HG03354 (cell line): ENCODE results near the gene RPRD1B.

Experiments
- ATAC-seq: cut with Tn5 transposase; IDR thresholded peaks from one replicate; pipeline ENCODE4 v1.9.1; 2021; ENCODE audit warnings: mild to moderate bottlenecking; ENCODE audit not compliant: unreplicated experiment, poor library complexity, severe bottlenecking

RPRD1B gene

DNA sequence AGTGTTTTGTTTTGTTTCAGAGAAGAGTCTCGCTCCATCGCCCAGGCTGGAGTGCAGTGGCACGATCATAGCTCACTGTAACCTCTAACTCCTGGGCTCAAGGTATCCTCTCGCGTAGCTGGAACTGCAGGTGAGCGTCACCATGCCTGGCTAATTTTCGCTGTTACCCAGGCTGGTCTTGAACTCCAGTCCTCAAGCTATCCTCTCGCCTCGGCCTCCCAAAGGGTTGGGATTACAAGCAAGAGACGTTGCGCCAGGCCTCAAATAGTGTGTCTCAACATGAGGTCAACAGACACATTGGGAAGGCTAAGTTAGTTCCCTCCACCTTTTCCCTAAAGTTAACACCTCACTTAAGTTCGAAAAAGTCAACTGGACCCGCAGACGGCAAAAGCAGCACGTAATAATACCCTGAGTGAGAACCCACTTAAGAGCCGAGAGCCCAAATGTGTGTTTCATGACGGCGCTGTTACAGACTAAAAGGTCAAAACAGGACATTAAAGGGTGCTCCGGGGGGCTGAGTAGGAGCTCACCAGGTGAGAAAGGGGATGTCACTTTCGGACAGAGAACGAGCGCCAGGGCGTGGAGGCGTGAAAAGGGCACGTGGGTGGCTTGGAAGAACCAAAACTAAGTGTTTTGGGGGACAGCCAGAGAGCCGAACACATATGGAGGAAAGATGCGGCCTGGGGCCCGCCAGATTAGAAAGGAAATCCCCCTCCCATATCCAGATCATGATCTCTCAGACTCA is 789 bp upstream of the RPRD1B start:
- peak; percentile 48 for ATAC-seq

DNA sequence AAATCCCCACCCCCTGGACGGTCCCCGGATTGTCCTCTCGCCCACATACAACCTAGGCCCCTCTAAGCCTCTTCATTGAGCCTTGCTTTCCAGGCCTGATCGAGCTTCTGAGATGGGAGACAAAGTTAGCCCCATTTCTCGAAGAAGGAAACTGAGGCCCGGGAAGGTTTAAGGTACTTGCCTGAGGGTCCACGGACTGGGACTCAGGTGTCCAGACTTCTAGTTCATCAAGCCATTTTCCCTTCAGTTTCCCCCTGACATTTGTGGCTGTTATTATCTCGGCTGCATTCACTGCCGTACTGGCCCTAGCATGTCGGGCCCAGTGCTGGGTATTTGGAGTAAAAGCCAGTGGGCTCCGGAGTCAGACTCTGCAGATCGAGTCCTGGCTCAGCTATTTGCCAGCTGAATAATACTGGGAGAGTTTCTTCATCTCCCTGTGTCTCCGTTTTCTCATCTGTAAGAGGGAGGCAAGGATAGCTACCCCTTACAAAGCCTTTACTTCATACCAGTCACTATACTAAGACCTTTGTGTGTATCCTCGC is 633 bp downstream of the RPRD1B start:
- ATAC-seq = no peak

DNA sequence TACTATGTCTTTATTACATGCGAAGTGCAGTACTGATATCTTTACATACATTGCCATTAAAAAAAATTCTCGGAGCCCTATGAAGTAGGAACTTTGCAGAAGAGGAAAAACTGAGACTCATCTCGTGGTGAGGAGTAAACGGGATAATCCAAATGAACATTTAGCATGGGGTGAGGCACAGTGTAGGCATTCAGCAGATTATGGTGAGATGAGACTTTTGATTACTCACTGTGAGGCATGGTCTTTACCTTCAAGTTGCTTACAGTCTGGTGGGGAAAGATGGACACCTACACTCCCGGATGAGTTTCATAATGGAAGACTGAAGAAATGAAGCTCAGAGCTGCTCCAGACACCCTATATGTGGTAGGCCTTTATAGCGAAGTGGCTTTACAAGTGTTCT is 1.4 kb downstream of the RPRD1B start:
- ATAC-seq = no peak

DNA sequence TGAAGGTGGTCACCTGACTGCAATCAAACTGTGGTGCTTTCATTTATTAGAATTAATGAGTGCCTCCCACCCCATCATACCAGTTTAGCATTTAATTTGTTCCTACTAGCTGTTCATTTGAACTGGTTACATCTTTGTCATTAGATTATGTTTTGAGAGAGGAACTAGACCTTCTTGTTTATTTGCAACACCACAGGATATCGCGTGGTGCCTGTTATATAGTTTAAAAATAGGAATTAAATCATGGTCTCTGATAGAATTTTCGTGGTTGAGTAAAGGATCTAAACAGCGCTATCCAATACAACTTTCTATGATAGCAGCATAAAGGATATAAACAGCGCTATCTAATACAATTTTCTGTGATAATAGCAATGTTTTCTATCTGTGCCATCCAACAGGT is 2.8 kb downstream of the RPRD1B start:
- no peak for ATAC-seq

GRCh38 chr20:38040276-38040675 is 6.7 kb downstream of the RPRD1B start:
- no peak for ATAC-seq

DNA sequence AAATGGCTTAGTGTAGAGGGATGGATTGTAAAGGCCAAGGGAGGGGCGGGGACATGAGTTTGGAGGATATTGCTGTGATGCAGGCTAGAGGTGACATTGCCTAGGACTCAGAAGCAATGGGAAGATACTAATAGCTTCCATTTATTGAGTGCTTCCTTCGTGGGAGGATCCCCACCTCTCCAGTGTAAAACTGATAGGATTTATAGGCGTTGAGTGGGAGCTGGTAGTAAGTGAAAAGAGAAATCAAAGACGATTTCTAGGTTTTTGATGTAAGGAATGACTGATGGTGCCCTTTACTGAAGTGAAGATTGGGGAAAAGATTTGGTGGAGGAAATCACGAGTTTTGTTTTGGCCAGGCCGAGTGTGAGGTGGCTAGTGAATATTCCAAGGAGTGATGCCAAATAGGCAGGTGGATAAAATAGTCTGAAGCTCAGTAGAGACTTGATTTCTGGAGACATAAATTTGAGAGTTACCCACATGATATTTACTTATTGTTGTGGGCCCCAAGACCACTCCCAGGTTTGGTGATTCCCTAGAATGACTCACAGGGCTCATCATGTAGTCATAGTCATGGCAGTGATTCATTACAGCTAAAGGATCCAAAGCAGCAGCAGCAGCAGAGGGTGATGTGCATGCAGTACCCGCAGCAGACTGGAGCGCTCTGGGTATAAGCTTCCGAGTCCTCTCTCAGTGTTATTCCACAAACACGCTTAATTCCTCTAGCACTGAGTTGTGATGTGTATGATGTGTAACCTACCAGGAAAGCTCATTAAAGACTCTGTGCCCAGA is 10.2 kb downstream of the RPRD1B start:
- ATAC-seq = no peak

- ATAC-seq = no peak
These were observed 11.1 kb downstream of the RPRD1B start for GRCh38 chr20:38044685-38045084.

DNA sequence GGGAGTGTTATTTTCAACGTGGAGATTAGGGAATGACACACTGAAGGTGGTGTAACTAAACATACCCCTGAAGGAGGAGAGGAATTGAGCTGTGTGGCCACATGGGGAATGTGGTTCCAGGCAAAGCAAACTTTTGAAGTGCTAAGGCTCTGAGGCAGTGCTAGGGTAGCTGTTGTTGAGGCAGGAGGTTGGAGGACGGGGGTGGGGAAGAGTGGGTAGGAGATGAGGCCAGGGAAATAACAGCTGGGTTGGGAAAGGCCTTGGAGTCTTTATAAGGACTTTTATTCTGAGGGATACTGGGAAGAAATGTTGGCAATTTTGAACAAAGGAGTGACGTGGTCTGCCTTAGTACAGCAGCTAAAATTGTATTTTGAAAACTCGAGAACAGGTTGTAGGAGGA is 13.0 kb downstream of the RPRD1B start:
- ATAC-seq = no peak

DNA sequence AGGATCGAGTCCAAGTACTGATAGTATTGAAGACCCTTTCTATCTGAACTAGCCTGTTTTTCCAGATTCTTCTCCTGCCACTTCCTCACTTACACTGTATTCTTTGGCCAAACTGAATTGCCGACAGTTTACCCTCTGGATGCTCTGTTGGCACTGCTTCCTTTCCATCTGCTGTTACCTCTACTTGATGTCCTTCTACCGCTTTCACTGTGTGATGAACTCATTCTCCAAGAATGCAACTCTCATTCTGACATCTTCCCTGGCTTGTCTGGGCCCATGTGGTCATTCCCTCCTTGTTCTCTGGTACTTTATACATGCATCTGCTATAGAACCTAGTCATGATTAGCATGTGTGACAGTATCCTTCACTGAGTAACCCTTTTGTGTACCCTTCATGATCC is 16.3 kb downstream of the RPRD1B start:
- ATAC-seq = no peak

- ATAC-seq = no peak
These were observed 17.1 kb downstream of the RPRD1B start for GRCh38 chr20:38050686-38051085.

DNA sequence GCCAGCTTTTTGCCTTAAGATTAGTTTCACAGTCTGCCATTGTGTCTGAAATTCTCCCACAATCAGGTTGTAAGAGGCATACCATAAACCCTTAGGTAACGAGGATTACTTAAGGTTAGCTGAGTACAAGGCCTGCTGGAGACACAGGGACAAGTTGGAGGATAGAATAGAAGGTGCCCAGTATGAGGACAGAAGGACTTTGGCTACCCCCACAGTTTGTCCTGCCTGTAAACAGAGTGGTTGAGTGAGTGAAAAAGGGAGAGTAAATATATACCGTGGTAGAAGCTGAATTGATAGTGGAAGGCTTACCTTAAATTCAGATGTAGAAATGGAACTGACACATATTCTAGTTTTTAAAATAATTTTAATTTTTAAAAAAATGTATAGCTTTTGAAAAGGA is 19.3 kb downstream of the RPRD1B start:
- ATAC-seq = no peak

DNA sequence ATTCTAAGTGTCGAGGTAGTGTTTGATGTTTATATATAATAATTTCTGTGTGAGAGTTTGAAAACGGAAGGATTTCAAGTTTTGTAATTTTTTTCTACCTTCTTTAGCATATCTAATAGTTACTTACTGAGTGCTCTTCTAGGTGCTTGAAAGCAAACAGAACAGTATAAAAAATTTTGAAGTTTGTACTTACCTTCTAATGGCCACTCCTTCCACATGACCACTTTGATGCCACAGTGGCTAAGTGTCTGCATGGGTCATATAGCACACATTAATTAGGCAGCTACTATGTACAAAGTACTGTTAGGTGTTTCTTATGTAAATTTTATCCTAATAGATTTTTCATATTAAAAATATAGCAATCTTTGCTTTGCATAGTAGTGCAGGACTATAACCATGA is 21.1 kb downstream of the RPRD1B start:
- no peak for ATAC-seq

- no peak for ATAC-seq
These were observed 21.7 kb downstream of the RPRD1B start for GRCh38 chr20:38055294-38055693.

DNA sequence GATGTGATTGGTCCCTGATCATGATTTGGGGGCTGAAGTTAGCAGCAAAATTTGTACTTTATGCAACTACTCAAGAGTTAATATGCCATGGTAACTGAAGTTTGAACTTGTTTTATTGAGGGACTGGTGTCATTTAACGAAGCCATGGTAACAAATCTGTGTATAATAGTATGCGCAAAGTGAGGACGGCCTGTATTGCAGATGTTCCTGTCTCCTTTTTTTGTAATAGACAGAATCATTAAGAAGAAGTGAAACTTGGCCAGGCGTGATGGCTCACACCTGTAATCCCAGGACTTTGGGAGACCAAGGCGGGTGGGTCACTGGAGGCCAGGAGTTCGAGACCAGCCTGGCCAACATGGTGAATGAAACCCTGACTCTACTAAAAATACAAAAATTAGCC is 22.3 kb downstream of the RPRD1B start:
- no peak for ATAC-seq

GRCh38 chr20:38057351-38057972 is 23.9 kb downstream of the RPRD1B start:
- peak; percentile 51 for ATAC-seq

- ATAC-seq = no peak
These were observed 26.3 kb downstream of the RPRD1B start for GRCh38 chr20:38059832-38060231.

DNA sequence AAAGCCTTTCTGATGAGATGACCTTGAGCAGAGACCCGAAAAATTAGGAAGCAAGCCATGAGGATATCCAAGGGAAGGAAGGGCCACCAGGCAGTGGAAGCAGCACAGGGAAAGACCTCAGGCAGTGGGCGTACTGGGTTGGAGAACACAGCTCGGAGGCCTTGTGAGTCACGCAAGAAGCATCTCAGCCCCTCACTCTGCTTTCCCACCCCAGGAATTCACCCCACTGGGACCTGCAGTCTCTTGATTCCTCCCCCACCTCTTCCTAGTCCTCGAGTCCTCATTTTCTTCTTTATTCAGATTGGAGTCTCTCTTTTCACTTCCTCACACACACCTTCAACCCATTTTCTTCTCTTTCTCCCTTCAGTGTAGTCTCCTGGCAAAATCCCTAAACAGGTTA is 27.0 kb downstream of the RPRD1B start:
- no peak for ATAC-seq

DNA sequence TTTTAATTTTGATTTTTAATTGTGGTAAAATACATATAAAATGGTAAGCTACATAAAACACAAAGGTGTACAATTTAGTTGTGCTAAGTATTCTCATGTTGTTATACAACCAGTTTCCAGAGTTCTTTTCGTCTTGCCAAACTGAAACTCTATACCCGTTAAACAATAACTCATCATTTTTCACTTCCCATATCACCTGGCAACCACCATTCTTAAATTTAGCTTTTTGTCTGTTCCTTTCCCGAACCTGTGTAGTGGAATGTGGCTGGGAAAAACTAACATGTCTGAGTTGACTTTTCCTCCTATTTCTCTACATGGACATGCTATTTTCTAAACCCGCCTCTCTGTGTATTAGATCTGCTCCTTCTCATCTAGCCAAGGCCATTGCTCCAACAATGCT is 27.6 kb downstream of the RPRD1B start:
- peak; percentile 49 for ATAC-seq

GRCh38 chr20:38062890-38063289 is 29.3 kb downstream of the RPRD1B start:
- no peak for ATAC-seq

- no peak for ATAC-seq
These were observed 30.5 kb downstream of the RPRD1B start for GRCh38 chr20:38063911-38064530.
